ENCODE results near the gene IQSEC3.
"Not testable (repeated sequence)": the region's sequence is repeated elsewhere in the genome, so short reads cannot be mapped to it uniquely, and the experiment has no call there.

Gene IQSEC3

GRCh38 chr12:125075-125474 lies 58.5 kb downstream of the IQSEC3 start:
- TF ChIP-seq, protein P1, sequence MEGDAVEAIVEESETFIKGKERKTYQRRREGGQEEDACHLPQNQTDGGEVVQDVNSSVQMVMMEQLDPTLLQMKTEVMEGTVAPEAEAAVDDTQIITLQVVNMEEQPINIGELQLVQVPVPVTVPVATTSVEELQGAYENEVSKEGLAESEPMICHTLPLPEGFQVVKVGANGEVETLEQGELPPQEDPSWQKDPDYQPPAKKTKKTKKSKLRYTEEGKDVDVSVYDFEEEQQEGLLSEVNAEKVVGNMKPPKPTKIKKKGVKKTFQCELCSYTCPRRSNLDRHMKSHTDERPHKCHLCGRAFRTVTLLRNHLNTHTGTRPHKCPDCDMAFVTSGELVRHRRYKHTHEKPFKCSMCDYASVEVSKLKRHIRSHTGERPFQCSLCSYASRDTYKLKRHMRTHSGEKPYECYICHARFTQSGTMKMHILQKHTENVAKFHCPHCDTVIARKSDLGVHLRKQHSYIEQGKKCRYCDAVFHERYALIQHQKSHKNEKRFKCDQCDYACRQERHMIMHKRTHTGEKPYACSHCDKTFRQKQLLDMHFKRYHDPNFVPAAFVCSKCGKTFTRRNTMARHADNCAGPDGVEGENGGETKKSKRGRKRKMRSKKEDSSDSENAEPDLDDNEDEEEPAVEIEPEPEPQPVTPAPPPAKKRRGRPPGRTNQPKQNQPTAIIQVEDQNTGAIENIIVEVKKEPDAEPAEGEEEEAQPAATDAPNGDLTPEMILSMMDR (IDR thresholded peaks at IDR 0.05; ENCODE audit: low read depth, low read length, missing control alignments) = no peak
- DNase-seq (ENCODE audit: low read depth) = no peak
- H3K4me3 ChIP-seq (ENCODE audit: low read depth, low read length) = no peak overlapping the region

DNA sequence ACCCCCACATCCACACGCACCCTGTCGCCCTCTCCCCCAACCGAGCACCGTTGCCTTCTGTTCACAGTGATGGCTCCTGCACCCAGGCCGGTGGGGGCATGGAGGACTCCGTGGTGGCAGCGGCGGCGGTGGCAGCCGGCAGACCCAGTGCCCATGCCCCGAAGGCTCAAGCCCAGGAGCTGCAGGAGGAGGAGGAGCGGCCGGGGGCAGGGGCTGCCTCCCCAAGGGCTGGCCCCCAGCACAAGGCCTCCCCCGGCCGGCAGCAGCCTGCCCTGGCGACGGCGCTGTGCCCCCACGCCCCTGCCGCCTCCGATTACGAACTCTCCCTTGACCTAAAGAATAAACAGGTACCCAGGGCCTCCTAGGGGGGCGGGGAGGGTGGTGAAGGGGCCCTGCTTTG lies 59.0 kb downstream of the IQSEC3 start:
- H3K4me3 ChIP-seq (ENCODE audit: low read depth, low read length) = no peak overlapping the region
- TF ChIP-seq, protein P1 (IDR thresholded peaks at IDR 0.05; ENCODE audit: low read depth, low read length, missing control alignments) = no peak
- no peak for DNase-seq (ENCODE audit: low read depth)

GRCh38 chr12:128079-128478 lies 61.5 kb downstream of the IQSEC3 start:
- TF ChIP-seq, protein P1 (IDR thresholded peaks at IDR 0.05; ENCODE audit: low read depth, low read length, missing control alignments) = no peak
- H3K4me3 ChIP-seq (ENCODE audit: low read depth, low read length) = no peak overlapping the region
- no peak for DNase-seq (ENCODE audit: low read depth)

DNA sequence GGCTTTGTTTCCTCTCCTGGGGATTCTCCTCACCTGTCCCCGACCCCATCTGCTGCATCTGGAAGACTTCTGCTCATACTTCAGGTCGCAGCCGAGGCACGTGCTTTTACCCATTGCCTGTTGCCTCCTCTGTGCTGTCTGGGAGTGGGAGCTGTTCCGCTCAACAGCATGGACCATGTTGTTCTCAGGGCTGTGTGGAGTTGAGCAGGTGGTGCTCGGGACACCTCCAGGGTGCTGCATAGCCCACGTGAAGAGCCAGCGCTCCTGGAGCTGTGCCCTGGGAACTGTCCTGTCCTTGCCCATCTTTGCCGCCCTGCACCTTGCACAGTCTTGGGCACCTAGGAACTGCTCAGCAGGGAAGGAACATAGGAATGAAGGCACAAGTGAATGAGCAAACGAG lies 62.4 kb downstream of the IQSEC3 start:
- H3K4me3 ChIP-seq (ENCODE audit: low read depth, low read length) = no peak overlapping the region
- TF ChIP-seq, protein P1 (IDR thresholded peaks at IDR 0.05; ENCODE audit: low read depth, low read length, missing control alignments) = no peak
- no peak for DNase-seq (ENCODE audit: low read depth)

- TF ChIP-seq, protein P1 (IDR thresholded peaks at IDR 0.05; ENCODE audit: low read depth, low read length, missing control alignments) = no peak
- no peak for DNase-seq (ENCODE audit: low read depth)
- H3K4me3 ChIP-seq (ENCODE audit: low read depth, low read length) = no peak overlapping the region
These were observed 64.0 kb downstream of the IQSEC3 start for GRCh38 chr12:130519-130918.

DNA sequence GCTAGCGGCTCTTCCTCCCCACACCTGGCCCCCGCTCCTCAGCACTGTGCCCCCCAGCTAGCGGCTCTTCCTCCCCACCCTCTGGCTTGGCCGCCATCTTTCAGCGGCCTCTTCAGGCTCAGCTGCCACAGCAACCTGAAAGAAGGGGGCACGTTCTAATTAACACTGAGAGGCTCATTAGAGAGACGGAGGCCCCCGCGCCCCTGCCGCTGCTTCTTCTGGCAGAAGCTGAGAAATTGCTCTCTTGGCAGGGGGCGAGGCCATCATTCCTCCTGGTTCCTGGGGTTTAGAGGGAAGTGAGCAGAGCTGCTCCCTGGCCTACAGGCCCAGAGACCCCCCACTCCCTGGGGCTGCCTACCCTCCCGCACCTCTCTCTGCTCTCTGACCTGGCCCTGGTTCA lies 64.4 kb downstream of the IQSEC3 start:
- no peak for DNase-seq (ENCODE audit: low read depth)
- TF ChIP-seq, protein P1 (IDR thresholded peaks at IDR 0.05; ENCODE audit: low read depth, low read length, missing control alignments) = no peak
- H3K4me3 ChIP-seq (ENCODE audit: low read depth, low read length) = no peak overlapping the region

GRCh38 chr12:131732-132495 lies 65.3 kb downstream of the IQSEC3 start:
- no peak overlapping the region for H3K4me3 ChIP-seq (ENCODE audit: low read depth, low read length)
- TF ChIP-seq, protein P1 (IDR thresholded peaks at IDR 0.05; ENCODE audit: low read depth, low read length, missing control alignments) = no peak
- DNase-seq (ENCODE audit: low read depth) = no peak

GRCh38 chr12:133616-134232 lies 67.2 kb downstream of the IQSEC3 start:
- H3K4me3 ChIP-seq (ENCODE audit: low read depth, low read length); DNase-seq (ENCODE audit: low read depth): not testable (repeated sequence)

All from GM12864 (cell line).